HepG2 (cell line): ENCODE measurements around the gene MYO19.

Source experiments
- EHMT2 ChIP-seq: fragments of 200-600 bp; sonication (generic); IDR thresholded peaks from 2 replicates; pipeline ENCODE4 v1.7.0; 2017; ENCODE audit warnings: antibody characterized with exemption, low read depth, low read length, borderline replicate concordance
- POLR2AphosphoS5 ChIP-seq: IDR thresholded peaks from 2 replicates; pipeline ENCODE4 v1.6.1; 2012; ENCODE audit warnings: low read depth, low read length
- ZBTB21 ChIP-seq: sonication (generic); formaldehyde crosslinking; IDR thresholded peaks from 2 replicates; pipeline ENCODE4 v1.4.0; 2020; ENCODE audit warnings: missing genetic modification reagents
- ZNF251 ChIP-seq: sonication (generic); formaldehyde crosslinking; IDR thresholded peaks from 2 replicates; pipeline ENCODE4 v1.9.0; 2021; ENCODE audit warnings: mild to moderate bottlenecking, missing genetic modification reagents
- TF ChIP-seq, protein P1 (sequence below): sonication (generic); formaldehyde crosslinking; IDR thresholded peaks from 2 replicates; pipeline ENCODE4 v1.5.0; 2020; ENCODE audit warnings: mild to moderate bottlenecking, missing genetic modification reagents, moderate library complexity
- TF ChIP-seq, protein P2 (sequence below), 2 experiments: IDR thresholded peaks; 2 replicates each; pipeline ENCODE4 v1.6.1; 2011 to 2012; ENCODE audit warnings: low read length in 2 of 2, borderline replicate concordance in 1 of 2, low read depth in 1 of 2, mild to moderate bottlenecking in 1 of 2, moderate library complexity in 1 of 2

DNA sequence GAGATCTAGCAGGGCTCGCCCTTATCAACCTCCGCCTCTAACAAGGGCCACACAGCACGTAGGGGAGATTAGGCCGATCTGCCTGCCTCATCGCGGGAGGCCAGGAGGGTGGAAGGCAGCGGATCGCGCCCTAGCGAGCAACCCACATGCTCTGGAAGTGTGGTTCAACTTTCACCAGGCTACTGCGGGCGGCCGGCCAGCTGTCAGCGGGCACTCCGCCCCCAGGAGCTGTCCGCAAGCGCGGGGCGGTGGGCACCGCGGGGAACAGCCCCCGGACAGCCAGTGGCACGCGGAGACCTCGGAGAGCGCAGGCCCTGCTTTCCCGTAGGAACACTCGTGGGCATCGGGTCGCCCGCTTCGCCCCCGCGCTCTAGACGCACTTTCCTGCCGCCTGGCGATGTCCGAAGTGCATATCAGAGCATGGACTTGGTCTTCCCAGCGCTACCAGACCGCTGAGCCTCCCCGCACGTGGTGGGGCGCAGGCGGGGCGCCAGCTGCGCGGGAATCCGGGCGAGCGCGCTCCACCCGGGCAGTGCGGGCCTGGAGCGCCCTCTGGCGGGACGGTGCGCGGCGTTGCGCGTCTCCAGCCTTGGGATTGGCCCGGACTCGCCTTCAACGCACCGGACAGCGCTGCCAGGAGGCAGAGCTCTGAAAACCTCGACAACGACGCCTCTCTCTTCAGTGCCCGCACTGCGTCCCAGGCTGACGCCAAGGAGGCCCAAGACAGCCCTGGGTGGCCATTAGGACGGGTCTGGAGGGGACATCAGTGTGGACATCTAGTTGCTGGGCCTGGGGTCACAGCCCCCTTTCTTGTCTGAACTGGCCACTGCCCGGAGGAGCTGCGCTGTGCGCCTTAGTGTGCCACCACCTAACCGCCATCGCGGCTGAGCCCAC, 51.8 kb downstream of the MYO19 start:
- TF ChIP-seq ZBTB21 (CRISPR knock-in tag), result peak; percentile 13; the same call in 1 of the 2 replicates
- TF ChIP-seq, protein P1, sequence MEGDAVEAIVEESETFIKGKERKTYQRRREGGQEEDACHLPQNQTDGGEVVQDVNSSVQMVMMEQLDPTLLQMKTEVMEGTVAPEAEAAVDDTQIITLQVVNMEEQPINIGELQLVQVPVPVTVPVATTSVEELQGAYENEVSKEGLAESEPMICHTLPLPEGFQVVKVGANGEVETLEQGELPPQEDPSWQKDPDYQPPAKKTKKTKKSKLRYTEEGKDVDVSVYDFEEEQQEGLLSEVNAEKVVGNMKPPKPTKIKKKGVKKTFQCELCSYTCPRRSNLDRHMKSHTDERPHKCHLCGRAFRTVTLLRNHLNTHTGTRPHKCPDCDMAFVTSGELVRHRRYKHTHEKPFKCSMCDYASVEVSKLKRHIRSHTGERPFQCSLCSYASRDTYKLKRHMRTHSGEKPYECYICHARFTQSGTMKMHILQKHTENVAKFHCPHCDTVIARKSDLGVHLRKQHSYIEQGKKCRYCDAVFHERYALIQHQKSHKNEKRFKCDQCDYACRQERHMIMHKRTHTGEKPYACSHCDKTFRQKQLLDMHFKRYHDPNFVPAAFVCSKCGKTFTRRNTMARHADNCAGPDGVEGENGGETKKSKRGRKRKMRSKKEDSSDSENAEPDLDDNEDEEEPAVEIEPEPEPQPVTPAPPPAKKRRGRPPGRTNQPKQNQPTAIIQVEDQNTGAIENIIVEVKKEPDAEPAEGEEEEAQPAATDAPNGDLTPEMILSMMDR (CRISPR knock-in tag), result peak; percentile 95
- no peak for TF ChIP-seq ZNF251 (CRISPR knock-in tag)
- no peak for TF ChIP-seq EHMT2
- TF ChIP-seq, protein P2, sequence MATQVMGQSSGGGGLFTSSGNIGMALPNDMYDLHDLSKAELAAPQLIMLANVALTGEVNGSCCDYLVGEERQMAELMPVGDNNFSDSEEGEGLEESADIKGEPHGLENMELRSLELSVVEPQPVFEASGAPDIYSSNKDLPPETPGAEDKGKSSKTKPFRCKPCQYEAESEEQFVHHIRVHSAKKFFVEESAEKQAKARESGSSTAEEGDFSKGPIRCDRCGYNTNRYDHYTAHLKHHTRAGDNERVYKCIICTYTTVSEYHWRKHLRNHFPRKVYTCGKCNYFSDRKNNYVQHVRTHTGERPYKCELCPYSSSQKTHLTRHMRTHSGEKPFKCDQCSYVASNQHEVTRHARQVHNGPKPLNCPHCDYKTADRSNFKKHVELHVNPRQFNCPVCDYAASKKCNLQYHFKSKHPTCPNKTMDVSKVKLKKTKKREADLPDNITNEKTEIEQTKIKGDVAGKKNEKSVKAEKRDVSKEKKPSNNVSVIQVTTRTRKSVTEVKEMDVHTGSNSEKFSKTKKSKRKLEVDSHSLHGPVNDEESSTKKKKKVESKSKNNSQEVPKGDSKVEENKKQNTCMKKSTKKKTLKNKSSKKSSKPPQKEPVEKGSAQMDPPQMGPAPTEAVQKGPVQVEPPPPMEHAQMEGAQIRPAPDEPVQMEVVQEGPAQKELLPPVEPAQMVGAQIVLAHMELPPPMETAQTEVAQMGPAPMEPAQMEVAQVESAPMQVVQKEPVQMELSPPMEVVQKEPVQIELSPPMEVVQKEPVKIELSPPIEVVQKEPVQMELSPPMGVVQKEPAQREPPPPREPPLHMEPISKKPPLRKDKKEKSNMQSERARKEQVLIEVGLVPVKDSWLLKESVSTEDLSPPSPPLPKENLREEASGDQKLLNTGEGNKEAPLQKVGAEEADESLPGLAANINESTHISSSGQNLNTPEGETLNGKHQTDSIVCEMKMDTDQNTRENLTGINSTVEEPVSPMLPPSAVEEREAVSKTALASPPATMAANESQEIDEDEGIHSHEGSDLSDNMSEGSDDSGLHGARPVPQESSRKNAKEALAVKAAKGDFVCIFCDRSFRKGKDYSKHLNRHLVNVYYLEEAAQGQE (IDR thresholded peaks at IDR 0.05; ENCODE audit: borderline replicate concordance in 1 of 2, low read depth in 1 of 2, low read length in 2 of 2), result no peak; a peak in 1 of 4 replicates
- TF ChIP-seq POLR2AphosphoS5, result no peak
